ENCODE measurements around the gene KHDRBS2. TPM values are rescaled to one million over a fixed set of nuclear protein-coding genes. Genes with fewer than 3 reads are reported as not detected.
A peak's percentile ranks its signal among the peaks of the same experiment; 100 is the strongest.

Gene KHDRBS2
- total RNA-seq, 1 donor from 2014 or later: 14.0 TPM

GRCh38 chr6:62042429-62042828, 243.6 kb downstream of the KHDRBS2 start:
- Histone ChIP-seq H3F3A (ENCODE audit: low read depth) (no peaks in the 10 kb centered on the region), H3K36me3 (no peaks in the 10 kb centered on the region), H3K4me2 (no peak overlapping the region), H3K9ac (no peak overlapping the region), H2AFZ (replicated peaks) (no peak overlapping the region), H3K27me3 (no peaks in the 10 kb centered on the region), H3K4me1 (peaks cover 13% of the 10 kb centered on the region), H4K20me1 (ENCODE audit: low read depth) (no peaks in the 10 kb centered on the region), H3K4me3 (no peak overlapping the region), H3K27ac (no peak overlapping the region), H3K9me3 (ENCODE audit: low read depth) (no peaks in the 10 kb centered on the region), H3K79me2 (ENCODE audit: low read depth) (no peaks in the 10 kb centered on the region)
- Mint-ChIP-seq H3K9me3 (no peaks in the 10 kb centered on the region), H3K36me3 (no peaks in the 10 kb centered on the region), H3K27me3 (ENCODE audit: insufficient read depth, low read depth) (peaks cover 2% of the 10 kb centered on the region), H3K4me3 (no peak overlapping the region), H3K4me1 (no peaks in the 10 kb centered on the region), H3K27ac (peak overlapping the region; percentile 32)
- no peak for DNase-seq (ENCODE audit: low spot score)
- no peak for TF ChIP-seq EZH2phosphoT487 (IDR thresholded peaks at IDR 0.05)
- no peak for TF ChIP-seq EZH2 (IDR thresholded peaks at IDR 0.05)
- no peak for TF ChIP-seq CTCF (IDR thresholded peaks at IDR 0.05)

GRCh38 chr6:62039605-62040004, 246.4 kb downstream of the KHDRBS2 start:
- Histone ChIP-seq H3K4me1 (peaks cover 13% of the 10 kb centered on the region), H4K20me1 (ENCODE audit: low read depth) (no peaks in the 10 kb centered on the region), H3K9me3 (ENCODE audit: low read depth) (no peaks in the 10 kb centered on the region), H3K79me2 (ENCODE audit: low read depth) (no peaks in the 10 kb centered on the region), H3K27me3 (no peaks in the 10 kb centered on the region), H3K4me3 (no peak overlapping the region), H2AFZ (replicated peaks) (no peak overlapping the region), H3K4me2 (no peak overlapping the region), H3F3A (ENCODE audit: low read depth) (no peaks in the 10 kb centered on the region), H3K36me3 (no peaks in the 10 kb centered on the region), H3K9ac (no peak overlapping the region), H3K27ac (no peak overlapping the region)
- Mint-ChIP-seq H3K9me3 (peaks cover under 1% of the 10 kb centered on the region), H3K4me1 (no peaks in the 10 kb centered on the region), H3K27me3 (ENCODE audit: insufficient read depth, low read depth) (peaks cover 2% of the 10 kb centered on the region), H3K36me3 (peaks cover 3% of the 10 kb centered on the region), H3K27ac (no peak overlapping the region), H3K4me3 (no peak overlapping the region)
- TF ChIP-seq EZH2phosphoT487 (IDR thresholded peaks at IDR 0.05): no peak
- DNase-seq (ENCODE audit: low spot score): no peak

- H3K27ac Mint-ChIP-seq: no peak overlapping the region
- no peaks in the 10 kb centered on the region for H3F3A ChIP-seq (ENCODE audit: low read depth)
- no peaks in the 10 kb centered on the region for H3K36me3 ChIP-seq
- no peak for DNase-seq (ENCODE audit: low spot score)
- no peak overlapping the region for H3K27ac ChIP-seq
- H3K9me3 Mint-ChIP-seq: peaks cover 3% of the 10 kb centered on the region
- no peak for TF ChIP-seq CTCF (IDR thresholded peaks at IDR 0.05)
- no peak for TF ChIP-seq EZH2 (IDR thresholded peaks at IDR 0.05)
- no peak for TF ChIP-seq EZH2phosphoT487 (IDR thresholded peaks at IDR 0.05)
- no peak overlapping the region for H3K9ac ChIP-seq
- H3K4me3 Mint-ChIP-seq: no peak overlapping the region
- no peaks in the 10 kb centered on the region for H3K79me2 ChIP-seq (ENCODE audit: low read depth)
- H3K4me1 Mint-ChIP-seq: no peaks in the 10 kb centered on the region
- no peak overlapping the region for H3K4me3 ChIP-seq
- H3K27me3 Mint-ChIP-seq (ENCODE audit: insufficient read depth, low read depth): no peaks in the 10 kb centered on the region
- H3K9me3 ChIP-seq (ENCODE audit: low read depth): no peaks in the 10 kb centered on the region
- H2AFZ ChIP-seq (replicated peaks): no peak overlapping the region
- peaks cover 4% of the 10 kb centered on the region for H3K36me3 Mint-ChIP-seq
- no peaks in the 10 kb centered on the region for H4K20me1 ChIP-seq (ENCODE audit: low read depth)
- H3K4me2 ChIP-seq: no peak overlapping the region
- peaks cover 13% of the 10 kb centered on the region for H3K4me1 ChIP-seq
- no peaks in the 10 kb centered on the region for H3K27me3 ChIP-seq
These were observed 248.6 kb downstream of the KHDRBS2 start for GRCh38 chr6:62037445-62037844.

- no peaks in the 10 kb centered on the region for H3F3A ChIP-seq (ENCODE audit: low read depth)
- peaks cover 13% of the 10 kb centered on the region for H3K4me1 ChIP-seq
- H3K9ac ChIP-seq: no peak overlapping the region
- H3K4me1 Mint-ChIP-seq: no peaks in the 10 kb centered on the region
- no peak overlapping the region for H3K27ac ChIP-seq
- peaks cover 3% of the 10 kb centered on the region for H3K9me3 Mint-ChIP-seq
- H3K36me3 Mint-ChIP-seq: peaks cover 4% of the 10 kb centered on the region
- H3K27ac Mint-ChIP-seq: no peak overlapping the region
- H3K27me3 ChIP-seq: no peaks in the 10 kb centered on the region
- no peaks in the 10 kb centered on the region for H4K20me1 ChIP-seq (ENCODE audit: low read depth)
- no peak for DNase-seq (ENCODE audit: low spot score)
- H3K9me3 ChIP-seq (ENCODE audit: low read depth): no peaks in the 10 kb centered on the region
- no peak for TF ChIP-seq EZH2 (IDR thresholded peaks at IDR 0.05)
- no peak for TF ChIP-seq CTCF (IDR thresholded peaks at IDR 0.05)
- TF ChIP-seq EZH2phosphoT487 (IDR thresholded peaks at IDR 0.05): no peak
- no peaks in the 10 kb centered on the region for H3K27me3 Mint-ChIP-seq (ENCODE audit: insufficient read depth, low read depth)
- H3K4me2 ChIP-seq: no peak overlapping the region
- no peak overlapping the region for H3K4me3 Mint-ChIP-seq
- no peak overlapping the region for H3K4me3 ChIP-seq
- no peak overlapping the region for H2AFZ ChIP-seq (replicated peaks)
- no peaks in the 10 kb centered on the region for H3K36me3 ChIP-seq
- H3K79me2 ChIP-seq (ENCODE audit: low read depth): no peaks in the 10 kb centered on the region
These were observed 250.1 kb downstream of the KHDRBS2 start for GRCh38 chr6:62035952-62036351.

Data from neural progenitor cell (in vitro differentiated cells).